ENCODE data around the gene TRNAU1AP.
"Not testable (repeated sequence)": the region's sequence is repeated elsewhere in the genome, so short reads cannot be mapped to it uniquely, and the experiment has no call there.

GRCh38 chr1:28522537-28522936 lies 30.3 kb upstream of the TRNAU1AP start:
- TF ChIP-seq, protein P1, sequence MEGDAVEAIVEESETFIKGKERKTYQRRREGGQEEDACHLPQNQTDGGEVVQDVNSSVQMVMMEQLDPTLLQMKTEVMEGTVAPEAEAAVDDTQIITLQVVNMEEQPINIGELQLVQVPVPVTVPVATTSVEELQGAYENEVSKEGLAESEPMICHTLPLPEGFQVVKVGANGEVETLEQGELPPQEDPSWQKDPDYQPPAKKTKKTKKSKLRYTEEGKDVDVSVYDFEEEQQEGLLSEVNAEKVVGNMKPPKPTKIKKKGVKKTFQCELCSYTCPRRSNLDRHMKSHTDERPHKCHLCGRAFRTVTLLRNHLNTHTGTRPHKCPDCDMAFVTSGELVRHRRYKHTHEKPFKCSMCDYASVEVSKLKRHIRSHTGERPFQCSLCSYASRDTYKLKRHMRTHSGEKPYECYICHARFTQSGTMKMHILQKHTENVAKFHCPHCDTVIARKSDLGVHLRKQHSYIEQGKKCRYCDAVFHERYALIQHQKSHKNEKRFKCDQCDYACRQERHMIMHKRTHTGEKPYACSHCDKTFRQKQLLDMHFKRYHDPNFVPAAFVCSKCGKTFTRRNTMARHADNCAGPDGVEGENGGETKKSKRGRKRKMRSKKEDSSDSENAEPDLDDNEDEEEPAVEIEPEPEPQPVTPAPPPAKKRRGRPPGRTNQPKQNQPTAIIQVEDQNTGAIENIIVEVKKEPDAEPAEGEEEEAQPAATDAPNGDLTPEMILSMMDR (conservative IDR thresholded peaks at IDR 0.05; ENCODE audit: low read depth, low read length) = not testable (repeated sequence)
- TF ChIP-seq EZH2 (IDR thresholded peaks at IDR 0.05; ENCODE audit: low read length, unreplicated experiment); EZH2phosphoT487 (IDR thresholded peaks at IDR 0.05; ENCODE audit: borderline replicate concordance, low read length): not testable (repeated sequence)
